IMR-90 (cell line): ENCODE results near the gene CCDC171. TPM values are rescaled to one million over a fixed set of nuclear protein-coding genes. Genes with fewer than 3 reads are reported as not detected.
A peak's percentile ranks its signal among the peaks of the same experiment; 100 is the strongest.

Experiments used
- ATAC-seq: fragments of 200-7000 bp; cut with Tn5 transposase; 2 replicates; pipeline ENCODE4 v1.9.1; 2020; ENCODE audit warnings: low read depth, mild to moderate bottlenecking, moderate library complexity
- BruUV-seq: library from RNA; stranded (reverse); fragments of 400-500 nt; replicated peaks from 2 replicates; lab custom pipeline; 2021; lab: Mats Ljungman, UMichigan
- CTCF ChIA-PET: fragments of 300-600 bp; formaldehyde crosslinking; extraction: SDS; loops from one replicate; lab custom pipeline; 2021; ENCODE audit warnings: antibody characterized with exemption; lab: Yijun Ruan, JAX
- POLR2A ChIA-PET: fragments of 300-600 bp; sonication (Branson Sonifier 250); formaldehyde crosslinking; loops from one replicate; lab custom pipeline; 2022; ENCODE audit warnings: antibody characterized with exemption; ENCODE audit not compliant: unreplicated experiment; lab: Charles Lee
- DNase-seq: peaks from one replicate; pipeline ENCODE4 v3.0.0; 2013
- H2AFZ ChIP-seq: replicated peaks from 2 replicates; pipeline ENCODE3; 2013; ENCODE audit warnings: low read length, mild to moderate bottlenecking; ENCODE audit not compliant: poor library complexity
- H2AK5ac ChIP-seq: 2 replicates; pipeline ENCODE4 v1.6.1; 2013; ENCODE audit warnings: low read depth, low read length, inconsistent platforms
- H2AK9ac ChIP-seq: replicated peaks from 2 replicates; pipeline ENCODE3; 2013; ENCODE audit warnings: mild to moderate bottlenecking, low read depth, low read length, moderate library complexity; ENCODE audit not compliant: poor library complexity
- H2BK120ac ChIP-seq: 2 replicates; pipeline ENCODE4 v1.6.1; 2013; ENCODE audit warnings: low read depth, low read length, inconsistent platforms
- H2BK15ac ChIP-seq: 3 replicates; pipeline ENCODE4 v1.6.1; 2013; ENCODE audit warnings: low read depth, low read length, inconsistent platforms
- H2BK20ac ChIP-seq: 2 replicates; pipeline ENCODE4 v1.6.1; 2013; ENCODE audit warnings: low read depth, mild to moderate bottlenecking, inconsistent platforms, low read length, moderate library complexity
- H2BK5ac ChIP-seq: 2 replicates; pipeline ENCODE4 v1.6.1; 2013; ENCODE audit warnings: mild to moderate bottlenecking, low read depth, low read length, inconsistent platforms; ENCODE audit not compliant: poor library complexity, severe bottlenecking
- H3K14ac ChIP-seq: replicated peaks from 2 replicates; pipeline ENCODE4 v1.6.1; 2013; ENCODE audit warnings: low read depth, low read length, inconsistent platforms
- H3K18ac ChIP-seq: 2 replicates; pipeline ENCODE4 v1.6.1; 2013; ENCODE audit warnings: low read depth, low read length, control low read depth
- H3K23ac ChIP-seq: 2 replicates; pipeline ENCODE4 v1.6.1; 2013; ENCODE audit warnings: low read depth, low read length, inconsistent platforms
- H3K27ac ChIP-seq: 2 replicates; pipeline ENCODE4 v1.5.1; 2013; ENCODE audit warnings: mild to moderate bottlenecking, control low read depth, low read length; ENCODE audit not compliant: insufficient read depth
- H3K27me3 ChIP-seq: 2 replicates; pipeline ENCODE4 v1.6.1; 2013; ENCODE audit warnings: low read length; ENCODE audit not compliant: control insufficient read depth, insufficient read depth
- H3K36me3 ChIP-seq: 2 replicates; pipeline ENCODE4 v1.6.1; 2013; ENCODE audit warnings: low read length, mixed read lengths; ENCODE audit not compliant: control insufficient read depth, insufficient read depth
- H3K4ac ChIP-seq: 2 replicates; pipeline ENCODE4 v1.6.1; 2013; ENCODE audit warnings: low read depth, low read length, inconsistent platforms
- H3K4me1 ChIP-seq: 2 replicates; pipeline ENCODE4 v1.6.1; 2013; ENCODE audit warnings: low read length, mixed read lengths; ENCODE audit not compliant: control insufficient read depth, insufficient read depth
- H3K4me2 ChIP-seq: 2 replicates; pipeline ENCODE4 v1.6.1; 2013; ENCODE audit warnings: low read depth, mild to moderate bottlenecking, control low read depth, low read length, moderate library complexity
- H3K4me3 ChIP-seq: 2 replicates; pipeline ENCODE4 v1.5.1; 2013; ENCODE audit warnings: low read depth, mild to moderate bottlenecking, control low read depth, low read length, moderate library complexity; ENCODE audit not compliant: insufficient read depth
- H3K56ac ChIP-seq: 2 replicates; pipeline ENCODE4 v1.6.1; 2013; ENCODE audit warnings: low read length, inconsistent platforms; ENCODE audit not compliant: insufficient read depth; ENCODE audit errors: extremely low read depth
- H3K79me1 ChIP-seq, 2 experiments: 2 replicates each; pipeline ENCODE4 v1.6.1; 2013; ENCODE audit warnings: low read length in 2 of 2, inconsistent platforms in 1 of 2, low read depth in 1 of 2
- H3K9ac ChIP-seq: 2 replicates; pipeline ENCODE4 v1.6.1; 2013; ENCODE audit warnings: low read depth, low read length, control low read depth
- H3K9me1 ChIP-seq: 2 replicates; pipeline ENCODE4 v1.6.1; 2013; ENCODE audit warnings: low read length, inconsistent platforms; ENCODE audit not compliant: insufficient read depth
- H3K9me3 ChIP-seq: 2 replicates; pipeline ENCODE4 v1.6.1; 2013; ENCODE audit warnings: low read length; ENCODE audit not compliant: control insufficient read depth, insufficient read depth
- H4K20me1 ChIP-seq: 2 replicates; pipeline ENCODE4 v1.6.1; 2013; ENCODE audit warnings: low read length, inconsistent platforms; ENCODE audit not compliant: insufficient read depth
- H4K5ac ChIP-seq: 2 replicates; pipeline ENCODE4 v1.6.1; 2013; ENCODE audit warnings: mild to moderate bottlenecking, low read depth, low read length, control low read depth
- H4K8ac ChIP-seq, 2 experiments: 2 replicates each; pipeline ENCODE4 v1.6.1; 2013; ENCODE audit warnings: low read depth in 2 of 2, low read length in 2 of 2, control low read depth in 1 of 2, inconsistent platforms in 1 of 2
- H4K91ac ChIP-seq: 2 replicates; pipeline ENCODE4 v1.6.1; 2013; ENCODE audit warnings: low read depth, low read length, inconsistent platforms; ENCODE audit not compliant: insufficient read depth
- BHLHE40 ChIP-seq: fragments of 150-350 bp; IDR thresholded peaks from 2 replicates; pipeline ENCODE4 v1.6.1; 2016; ENCODE audit warnings: mild to moderate bottlenecking, low read depth, low read length
- CHD1 ChIP-seq: IDR thresholded peaks from 2 replicates; pipeline ENCODE4 v1.6.1; 2012; ENCODE audit warnings: low read depth, low read length, improper control_type of control experiment
- ELK1 ChIP-seq: fragments of 150-350 bp; IDR thresholded peaks from 2 replicates; pipeline ENCODE4 v1.6.1; 2016; ENCODE audit warnings: low read depth, mild to moderate bottlenecking, low read length, moderate library complexity, borderline replicate concordance
- FOS ChIP-seq: fragments of 150-350 bp; IDR thresholded peaks from 2 replicates; pipeline ENCODE4 v1.6.1; 2016; ENCODE audit warnings: low read depth, low read length
- MAZ ChIP-seq: IDR thresholded peaks from 2 replicates; pipeline ENCODE4 v1.6.1; 2012; ENCODE audit warnings: low read depth, mild to moderate bottlenecking, low read length, improper control_type of control experiment, moderate library complexity, borderline replicate concordance
- MXI1 ChIP-seq: IDR thresholded peaks from 2 replicates; pipeline ENCODE4 v1.6.1; 2012; ENCODE audit warnings: low read depth, mild to moderate bottlenecking, low read length, moderate library complexity, borderline replicate concordance
- POLR2A ChIP-seq: IDR thresholded peaks from 2 replicates; pipeline ENCODE4 v1.6.1; 2012; ENCODE audit warnings: mild to moderate bottlenecking, low read depth, low read length
- RAD21 ChIP-seq: IDR thresholded peaks from 2 replicates; pipeline ENCODE4 v1.6.1; 2012; ENCODE audit warnings: low read length, improper control_type of control experiment
- RCOR1 ChIP-seq: IDR thresholded peaks from 2 replicates; pipeline ENCODE4 v1.6.1; 2012; ENCODE audit warnings: mild to moderate bottlenecking, low read length, improper control_type of control experiment; ENCODE audit not compliant: insufficient replicate concordance
- RFX5 ChIP-seq: IDR thresholded peaks from 2 replicates; pipeline ENCODE4 v1.8.0; 2012; ENCODE audit warnings: low read depth, mild to moderate bottlenecking, low read length, moderate library complexity
- SMC3 ChIP-seq: fragments of 150-350 bp; IDR thresholded peaks from 2 replicates; pipeline ENCODE4 v1.6.1; 2016; ENCODE audit warnings: low read depth, mild to moderate bottlenecking, antibody characterized with exemption, low read length, moderate library complexity
- USF2 ChIP-seq: fragments of 150-350 bp; IDR thresholded peaks from 2 replicates; pipeline ENCODE4 v1.6.1; 2017; ENCODE audit warnings: mild to moderate bottlenecking, antibody characterized with exemption, low read length, low read depth
- WGBS, 2 experiments: methylation state at CpG; one replicate each; pipeline versions ENCODE4 v1.1.5 to v1.1.7; 2013; ENCODE audit warnings: missing lambda C conversion rate in 2 of 2; ENCODE audit not compliant: insufficient read length in 1 of 2; ENCODE audit errors: extremely low coverage in 2 of 2; 5-methylcytosine and 5-hydroxymethylcytosine counted together
- dilution Hi-C: fragments of 300-500 bp; cut with HindIII; formaldehyde crosslinking; loops from one replicate; pipeline ENCODE4 v1.14.3; 2018; ENCODE audit warnings: low sequenced_read_pairs; ENCODE audit not compliant: unreplicated experiment
- in situ Hi-C: fragments of 300-500 bp; cut with MboI; formaldehyde crosslinking; loops from 3 replicates; pipeline ENCODE4 v1.14.3; 2019; ENCODE audit warnings: low sequenced_read_pairs, inconsistent platforms, mixed read lengths
- intact Hi-C: fragments of 100-400 bp; cut with micrococcal nuclease; formaldehyde crosslinking; loops from 2 replicates; pipeline ENCODE4 v1.10.0; 2022
- polyA plus RNA-seq, 3 experiments: library from polyadenylated mRNA; depleted of rRNA; stranded (reverse); fragments of >200 nt; gene quantifications; 2 replicates each; pipeline ENCODE4 v1.2.3, GENCODE V29; 2012; ENCODE audit warnings: low replicate concordance in 1 of 3
- total RNA-seq: library from RNA; depleted of rRNA; stranded (reverse); fragments of >200 nt; gene quantifications from 2 replicates; pipeline ENCODE4 v1.2.3, GENCODE V29; 2012
- TF ChIP-seq, protein P1 (sequence below): conservative IDR thresholded peaks from 2 replicates; pipeline ENCODE4 v1.5.1; 2012; ENCODE audit warnings: mild to moderate bottlenecking, low read depth, low read length, improper control_type of control experiment

Gene CCDC171
- total and polyA plus RNA-seq, 2 of the 4 experiments (the other 2 are of a cell fraction) = 0.63 to 2.2 TPM

- Histone ChIP-seq H2BK15ac (peak overlapping the region; percentile 94), H2BK20ac (peak overlapping the region; percentile 92), H2BK120ac (peak overlapping the region; percentile 96), H3K18ac (peak overlapping the region; percentile 75; the same call in 1 of the 2 replicates), H3K36me3 (no peaks in the 10 kb centered on the region), H3K27ac (peak overlapping the region; percentile 11; the same call in 1 of the 2 replicates), H3K4me3 (no peak overlapping the region), H3K27me3 (no peaks in the 10 kb centered on the region), H3K4ac (peak overlapping the region; percentile 90), H4K20me1 (no peaks in the 10 kb centered on the region), H3K23ac (peak overlapping the region; percentile 47; the same call in 1 of the 2 replicates), H3K14ac (peak overlapping the region; percentile 86), H3K79me1 (no peaks in the 10 kb centered on the region; a peak in 1 of 4 replicates), H2AFZ (peak overlapping the region; percentile 73), H2AK5ac (peak overlapping the region; percentile 93), H3K9ac (no peak overlapping the region), H4K5ac (no peak overlapping the region; the same call in 1 of the 2 replicates), H2BK5ac (peak overlapping the region; percentile 88), H3K4me2 (peak overlapping the region; percentile 61; the same call in 1 of the 2 replicates), H3K9me1 (peaks cover 11% of the 10 kb centered on the region), H3K56ac (peak overlapping the region; percentile 57), H3K9me3 (peaks cover 2% of the 10 kb centered on the region; the same call in 1 of the 2 replicates), H4K8ac (peak overlapping the region; percentile 6 to 83; a peak in 3 of 4 replicates), H2AK9ac (peak overlapping the region; percentile 92), H4K91ac (peak overlapping the region; percentile 89), H3K4me1 (peaks cover 7% of the 10 kb centered on the region)
- no CpG with 5 or more reads among the region's 7 CpGs for WGBS, 2 experiments
- in situ Hi-C loops = no loop called here
- BruUV-seq = no TSS peak
- dilution Hi-C loops = no loop called here
- peak; percentile 97 for DNase-seq
- ChIA-PET CTCF (no interaction called here), POLR2A (no interaction called here)
- intact Hi-C loops = no loop called here
- ATAC-seq = peak; percentile 93
- TF ChIP-seq BHLHE40 = peak; percentile 25; the same call in 1 of the 2 replicates
- peak; percentile 90 for TF ChIP-seq FOS
- TF ChIP-seq USF2 = no peak
- TF ChIP-seq, protein P1, sequence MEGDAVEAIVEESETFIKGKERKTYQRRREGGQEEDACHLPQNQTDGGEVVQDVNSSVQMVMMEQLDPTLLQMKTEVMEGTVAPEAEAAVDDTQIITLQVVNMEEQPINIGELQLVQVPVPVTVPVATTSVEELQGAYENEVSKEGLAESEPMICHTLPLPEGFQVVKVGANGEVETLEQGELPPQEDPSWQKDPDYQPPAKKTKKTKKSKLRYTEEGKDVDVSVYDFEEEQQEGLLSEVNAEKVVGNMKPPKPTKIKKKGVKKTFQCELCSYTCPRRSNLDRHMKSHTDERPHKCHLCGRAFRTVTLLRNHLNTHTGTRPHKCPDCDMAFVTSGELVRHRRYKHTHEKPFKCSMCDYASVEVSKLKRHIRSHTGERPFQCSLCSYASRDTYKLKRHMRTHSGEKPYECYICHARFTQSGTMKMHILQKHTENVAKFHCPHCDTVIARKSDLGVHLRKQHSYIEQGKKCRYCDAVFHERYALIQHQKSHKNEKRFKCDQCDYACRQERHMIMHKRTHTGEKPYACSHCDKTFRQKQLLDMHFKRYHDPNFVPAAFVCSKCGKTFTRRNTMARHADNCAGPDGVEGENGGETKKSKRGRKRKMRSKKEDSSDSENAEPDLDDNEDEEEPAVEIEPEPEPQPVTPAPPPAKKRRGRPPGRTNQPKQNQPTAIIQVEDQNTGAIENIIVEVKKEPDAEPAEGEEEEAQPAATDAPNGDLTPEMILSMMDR = no peak
- TF ChIP-seq ELK1 = no peak
- TF ChIP-seq RCOR1 = no peak
- no peak for TF ChIP-seq CHD1
- no peak for TF ChIP-seq MAZ
- TF ChIP-seq RFX5 = no peak
- TF ChIP-seq SMC3 = 0 out of 2 replicates have a peak, but pooled peaks have one; percentile 14
- no peak for TF ChIP-seq MXI1
- TF ChIP-seq POLR2A = no peak
- no peak; the same call in 1 of the 2 replicates for TF ChIP-seq RAD21
These were observed 446.8 kb downstream of the CCDC171 start for GRCh38 chr9:15999422-16000339.
